SK-N-SH treated with all-trans-retinoic acid at 6 μM for 48 hours (cell line): ENCODE measurements around the gene CLCN7.
"Not testable (repeated sequence)": the region's sequence is repeated elsewhere in the genome, so short reads cannot be mapped to it uniquely, and the experiment has no call there.

Source experiments
- ATAC-seq: fragments of 200-7000 bp; cut with Tn5 transposase; 3 replicates; pipeline ENCODE4 v1.9.1; 2020; ENCODE audit warnings: mild to moderate bottlenecking, moderate library complexity
- ARNTL ChIP-seq: fragments of 450-650 bp; formaldehyde crosslinking; IDR thresholded peaks from 2 replicates; pipeline ENCODE4 v1.5.0; 2020; ENCODE audit warnings: low read depth, mild to moderate bottlenecking, moderate library complexity, borderline replicate concordance
- ESRRG ChIP-seq: fragments of 250-450 bp; sonication (Bioruptor Pico); IDR thresholded peaks from 2 replicates; pipeline ENCODE4 v1.6.1; 2021; ENCODE audit warnings: mild to moderate bottlenecking
- GLIS3 ChIP-seq: fragments of 250-450 bp; sonication (Bioruptor Pico); IDR thresholded peaks from 2 replicates; pipeline ENCODE4 v1.5.0; 2020; ENCODE audit warnings: mild to moderate bottlenecking, moderate library complexity
- OSR1 ChIP-seq: fragments of 250-450 bp; sonication (Bioruptor Pico); IDR thresholded peaks from 2 replicates; pipeline ENCODE4 v1.8.0; 2022; ENCODE audit warnings: moderate library complexity, mild to moderate bottlenecking, inconsistent platforms
- POU6F1 ChIP-seq: fragments of 250-450 bp; sonication (Bioruptor Pico); IDR thresholded peaks from 2 replicates; pipeline ENCODE4 v1.8.0; 2021; ENCODE audit warnings: low read depth, mild to moderate bottlenecking, moderate library complexity, borderline replicate concordance
- SNAI2 ChIP-seq: fragments of 250-450 bp; sonication (Bioruptor Pico); IDR thresholded peaks from 2 replicates; pipeline ENCODE4 v1.5.0; 2020; ENCODE audit warnings: mild to moderate bottlenecking, moderate library complexity
- TCF4 ChIP-seq: fragments of 250-450 bp; sonication (Bioruptor Pico); IDR thresholded peaks from 2 replicates; pipeline ENCODE4 v1.8.0; 2021; ENCODE audit warnings: mild to moderate bottlenecking, moderate library complexity, borderline replicate concordance
- TOX ChIP-seq: fragments of 250-450 bp; sonication (Bioruptor Pico); IDR thresholded peaks from 2 replicates; pipeline ENCODE4 v1.8.0; 2021; ENCODE audit warnings: mild to moderate bottlenecking, moderate library complexity, borderline replicate concordance
- ZC3H10 ChIP-seq: fragments of 250-450 bp; sonication (Bioruptor Pico); IDR thresholded peaks from 2 replicates; pipeline ENCODE4 v1.5.1; 2021; ENCODE audit warnings: mild to moderate bottlenecking, moderate library complexity
- ZFP3 ChIP-seq: fragments of 250-450 bp; sonication (Bioruptor Pico); IDR thresholded peaks from 2 replicates; pipeline ENCODE4 v1.5.0; 2020; ENCODE audit warnings: mild to moderate bottlenecking, moderate library complexity
- ZFP30 ChIP-seq: fragments of 450-650 bp; formaldehyde crosslinking; IDR thresholded peaks from 2 replicates; pipeline ENCODE4 v1.5.0; 2022; ENCODE audit warnings: mild to moderate bottlenecking, moderate library complexity
- ZNF70 ChIP-seq: fragments of 450-650 bp; formaldehyde crosslinking; IDR thresholded peaks from 2 replicates; pipeline ENCODE4 v1.5.0; 2020; ENCODE audit warnings: mild to moderate bottlenecking, moderate library complexity
- ZNF8 ChIP-seq: fragments of 450-650 bp; formaldehyde crosslinking; IDR thresholded peaks from 2 replicates; pipeline ENCODE4 v1.5.0; 2020; ENCODE audit warnings: mild to moderate bottlenecking, moderate library complexity
- TF ChIP-seq, protein P1 (sequence below): fragments of 250-450 bp; sonication (Bioruptor Pico); IDR thresholded peaks from 2 replicates; pipeline ENCODE4 v1.8.0; 2020; ENCODE audit warnings: mild to moderate bottlenecking, moderate library complexity, borderline replicate concordance
- TF ChIP-seq, protein P2 (sequence below): fragments of 250-450 bp; sonication (Bioruptor Pico); IDR thresholded peaks from 2 replicates; pipeline ENCODE4 v1.5.1; 2021; ENCODE audit warnings: mild to moderate bottlenecking, moderate library complexity
- TF ChIP-seq, protein P3 (sequence below): fragments of 250-450 bp; sonication (Bioruptor Pico); IDR thresholded peaks from 2 replicates; pipeline ENCODE4 v1.5.1; 2020; ENCODE audit warnings: low read depth, mild to moderate bottlenecking, moderate library complexity
- TF ChIP-seq, protein P4 (sequence below): fragments of 250-450 bp; sonication (Bioruptor Pico); IDR thresholded peaks from 2 replicates; pipeline ENCODE4 v1.5.0; 2020; ENCODE audit warnings: mild to moderate bottlenecking, moderate library complexity

Gene CLCN7

GRCh38 chr16:1443403-1443973 lies 31.3 kb downstream of the CLCN7 start:
- no peak for TF ChIP-seq ESRRG
- TF ChIP-seq ZFP30 (CRISPR knock-in tag), result no peak
- TF ChIP-seq TCF4 (CRISPR knock-in tag), result no peak
- TF ChIP-seq ARNTL, result no peak
- TF ChIP-seq SNAI2 (CRISPR knock-in tag), result no peak
- TF ChIP-seq TOX (CRISPR knock-in tag), result no peak
- ATAC-seq, result peak; percentile 10; the same call in 2 of the 3 replicates

- no peak for TF ChIP-seq ARNTL
- TF ChIP-seq ESRRG, result no peak
- no peak for ATAC-seq
Observed at GRCh38 chr16:1442697-1443096, 32.1 kb downstream of the CLCN7 start.

- no peak for ATAC-seq
- TF ChIP-seq ZFP3 (CRISPR knock-in tag) (no peak), TCF4 (CRISPR knock-in tag) (no peak), ZNF70 (CRISPR knock-in tag) (no peak), POU6F1 (CRISPR knock-in tag) (no peak), TOX (CRISPR knock-in tag) (no peak), ZC3H10 (CRISPR knock-in tag) (no peak), ZNF8 (no peak), SNAI2 (CRISPR knock-in tag) (no peak), OSR1 (CRISPR knock-in tag) (no peak), ARNTL (no peak), GLIS3 (CRISPR knock-in tag) (no peak)
- TF ChIP-seq, protein P1, sequence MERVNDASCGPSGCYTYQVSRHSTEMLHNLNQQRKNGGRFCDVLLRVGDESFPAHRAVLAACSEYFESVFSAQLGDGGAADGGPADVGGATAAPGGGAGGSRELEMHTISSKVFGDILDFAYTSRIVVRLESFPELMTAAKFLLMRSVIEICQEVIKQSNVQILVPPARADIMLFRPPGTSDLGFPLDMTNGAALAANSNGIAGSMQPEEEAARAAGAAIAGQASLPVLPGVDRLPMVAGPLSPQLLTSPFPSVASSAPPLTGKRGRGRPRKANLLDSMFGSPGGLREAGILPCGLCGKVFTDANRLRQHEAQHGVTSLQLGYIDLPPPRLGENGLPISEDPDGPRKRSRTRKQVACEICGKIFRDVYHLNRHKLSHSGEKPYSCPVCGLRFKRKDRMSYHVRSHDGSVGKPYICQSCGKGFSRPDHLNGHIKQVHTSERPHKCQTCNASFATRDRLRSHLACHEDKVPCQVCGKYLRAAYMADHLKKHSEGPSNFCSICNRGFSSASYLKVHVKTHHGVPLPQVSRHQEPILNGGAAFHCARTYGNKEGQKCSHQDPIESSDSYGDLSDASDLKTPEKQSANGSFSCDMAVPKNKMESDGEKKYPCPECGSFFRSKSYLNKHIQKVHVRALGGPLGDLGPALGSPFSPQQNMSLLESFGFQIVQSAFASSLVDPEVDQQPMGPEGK (CRISPR knock-in tag), result no peak
- TF ChIP-seq, protein P2, sequence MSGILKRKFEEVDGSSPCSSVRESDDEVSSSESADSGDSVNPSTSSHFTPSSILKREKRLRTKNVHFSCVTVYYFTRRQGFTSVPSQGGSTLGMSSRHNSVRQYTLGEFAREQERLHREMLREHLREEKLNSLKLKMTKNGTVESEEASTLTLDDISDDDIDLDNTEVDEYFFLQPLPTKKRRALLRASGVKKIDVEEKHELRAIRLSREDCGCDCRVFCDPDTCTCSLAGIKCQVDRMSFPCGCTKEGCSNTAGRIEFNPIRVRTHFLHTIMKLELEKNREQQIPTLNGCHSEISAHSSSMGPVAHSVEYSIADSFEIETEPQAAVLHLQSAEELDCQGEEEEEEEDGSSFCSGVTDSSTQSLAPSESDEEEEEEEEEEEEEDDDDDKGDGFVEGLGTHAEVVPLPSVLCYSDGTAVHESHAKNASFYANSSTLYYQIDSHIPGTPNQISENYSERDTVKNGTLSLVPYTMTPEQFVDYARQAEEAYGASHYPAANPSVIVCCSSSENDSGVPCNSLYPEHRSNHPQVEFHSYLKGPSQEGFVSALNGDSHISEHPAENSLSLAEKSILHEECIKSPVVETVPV (CRISPR knock-in tag), result no peak
- TF ChIP-seq, protein P3, sequence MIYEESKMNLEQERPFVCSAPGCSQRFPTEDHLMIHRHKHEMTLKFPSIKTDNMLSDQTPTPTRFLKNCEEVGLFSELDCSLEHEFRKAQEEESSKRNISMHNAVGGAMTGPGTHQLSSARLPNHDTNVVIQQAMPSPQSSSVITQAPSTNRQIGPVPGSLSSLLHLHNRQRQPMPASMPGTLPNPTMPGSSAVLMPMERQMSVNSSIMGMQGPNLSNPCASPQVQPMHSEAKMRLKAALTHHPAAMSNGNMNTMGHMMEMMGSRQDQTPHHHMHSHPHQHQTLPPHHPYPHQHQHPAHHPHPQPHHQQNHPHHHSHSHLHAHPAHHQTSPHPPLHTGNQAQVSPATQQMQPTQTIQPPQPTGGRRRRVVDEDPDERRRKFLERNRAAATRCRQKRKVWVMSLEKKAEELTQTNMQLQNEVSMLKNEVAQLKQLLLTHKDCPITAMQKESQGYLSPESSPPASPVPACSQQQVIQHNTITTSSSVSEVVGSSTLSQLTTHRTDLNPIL (CRISPR knock-in tag), result no peak
- TF ChIP-seq, protein P4, sequence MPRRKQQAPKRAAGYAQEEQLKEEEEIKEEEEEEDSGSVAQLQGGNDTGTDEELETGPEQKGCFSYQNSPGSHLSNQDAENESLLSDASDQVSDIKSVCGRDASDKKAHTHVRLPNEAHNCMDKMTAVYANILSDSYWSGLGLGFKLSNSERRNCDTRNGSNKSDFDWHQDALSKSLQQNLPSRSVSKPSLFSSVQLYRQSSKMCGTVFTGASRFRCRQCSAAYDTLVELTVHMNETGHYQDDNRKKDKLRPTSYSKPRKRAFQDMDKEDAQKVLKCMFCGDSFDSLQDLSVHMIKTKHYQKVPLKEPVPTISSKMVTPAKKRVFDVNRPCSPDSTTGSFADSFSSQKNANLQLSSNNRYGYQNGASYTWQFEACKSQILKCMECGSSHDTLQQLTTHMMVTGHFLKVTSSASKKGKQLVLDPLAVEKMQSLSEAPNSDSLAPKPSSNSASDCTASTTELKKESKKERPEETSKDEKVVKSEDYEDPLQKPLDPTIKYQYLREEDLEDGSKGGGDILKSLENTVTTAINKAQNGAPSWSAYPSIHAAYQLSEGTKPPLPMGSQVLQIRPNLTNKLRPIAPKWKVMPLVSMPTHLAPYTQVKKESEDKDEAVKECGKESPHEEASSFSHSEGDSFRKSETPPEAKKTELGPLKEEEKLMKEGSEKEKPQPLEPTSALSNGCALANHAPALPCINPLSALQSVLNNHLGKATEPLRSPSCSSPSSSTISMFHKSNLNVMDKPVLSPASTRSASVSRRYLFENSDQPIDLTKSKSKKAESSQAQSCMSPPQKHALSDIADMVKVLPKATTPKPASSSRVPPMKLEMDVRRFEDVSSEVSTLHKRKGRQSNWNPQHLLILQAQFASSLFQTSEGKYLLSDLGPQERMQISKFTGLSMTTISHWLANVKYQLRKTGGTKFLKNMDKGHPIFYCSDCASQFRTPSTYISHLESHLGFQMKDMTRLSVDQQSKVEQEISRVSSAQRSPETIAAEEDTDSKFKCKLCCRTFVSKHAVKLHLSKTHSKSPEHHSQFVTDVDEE, result no peak
Observed at GRCh38 chr16:1441391-1441829, 33.4 kb downstream of the CLCN7 start.

DNA sequence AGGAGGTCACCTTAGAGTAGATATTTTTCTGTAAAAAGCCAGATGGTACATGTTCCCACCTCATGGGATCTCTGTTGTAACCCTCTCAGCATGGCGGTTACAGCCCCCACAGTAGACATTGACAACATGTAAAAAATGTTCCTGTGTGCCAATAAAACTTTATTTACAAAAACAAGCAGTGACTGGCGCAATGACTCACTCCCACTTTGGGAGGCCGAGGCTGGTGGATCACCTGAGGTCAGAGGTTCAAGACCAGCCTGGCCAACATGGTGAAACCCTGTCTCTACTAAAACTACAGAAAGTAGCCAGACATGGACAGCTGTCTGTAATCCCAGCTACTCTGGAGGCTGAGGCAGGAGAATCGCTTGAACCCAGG lies 35.1 kb downstream of the CLCN7 start:
- ATAC-seq, result not testable (repeated sequence)
